Adrenal gland (tissue), 12 donors: ENCODE results near the gene HIVEP1. TPM values are rescaled to one million over a fixed set of nuclear protein-coding genes. Genes with fewer than 3 reads are reported as not detected.
"Not testable (repeated sequence)": the region's sequence is repeated elsewhere in the genome, so short reads cannot be mapped to it uniquely, and the experiment has no call there.

ENCODE experiments used
- DNase-seq, 7 donors: peaks; one replicate each; pipeline ENCODE4 v3.0.0-alpha.2; 2019 to 2020
- H3K27ac ChIP-seq, 5 donors: fragments of 200-600 bp; sonication (generic) in 4 of 5; 1 replicate in 3 of 5; 2 replicates in 2 of 5; pipeline versions ENCODE4 v1.5.1 to v1.8.0; 2016 to 2020; ENCODE audit warnings: mild to moderate bottlenecking in 1 of 5
- H3K27me3 ChIP-seq: fragments of 200-600 bp; 2 replicates; pipeline ENCODE4 v1.8.0; 2021
- H3K36me3 ChIP-seq, 2 donors: fragments of 200-600 bp; replicated peaks in 1 of 2; 1 replicate in 1 of 2; 2 replicates in 1 of 2; pipeline versions ENCODE4 v1.5.1 to v1.8.0; 2018 to 2022
- H3K4me1 ChIP-seq, 2 donors: fragments of 200-600 bp; replicated peaks in 1 of 2; 1 replicate in 1 of 2; 2 replicates in 1 of 2; pipeline versions ENCODE4 v1.5.1 to v1.8.0; 2018 to 2021
- H3K4me3 ChIP-seq, 4 donors: fragments of 200-600 bp; sonication (generic) in 3 of 4; one replicate each; pipeline ENCODE4 v1.5.1; 2016 to 2018
- H3K9me3 ChIP-seq, 3 donors: fragments of 200-600 bp; sonication (generic) in 1 of 3; replicated peaks in 1 of 3; 1 replicate in 2 of 3; 2 replicates in 1 of 3; pipeline versions ENCODE4 v1.5.1 to v1.8.0; 2016 to 2021
- CTCF ChIP-seq, 6 experiments: fragments of 450-650 bp in 4 of 6; fragments of 200-600 bp in 2 of 6; sonication (generic) in 1 of 6; IDR thresholded peaks; 1 replicate in 5 of 6; 2 replicates in 1 of 6; pipeline versions ENCODE4 v1.5.1 to v1.8.0; 2016 to 2021; ENCODE audit warnings: antibody characterized with exemption in 6 of 6, mild to moderate bottlenecking in 2 of 6, moderate library complexity in 1 of 6
- POLR2A ChIP-seq, 2 donors: fragments of 450-650 bp; IDR thresholded peaks; one replicate each; pipeline ENCODE4 v1.6.1; 2017; ENCODE audit warnings: antibody characterized with exemption in 2 of 2, mild to moderate bottlenecking in 2 of 2, moderate library complexity in 1 of 2
- WGBS, 4 donors: extraction: QIAGEN DNeasy Blood & Tissue Kit in 2 of 4; methylation state at CpG; one replicate each; pipeline versions ENCODE4 v1.1.5 to v1.1.7; 2013 to 2017; 5-methylcytosine and 5-hydroxymethylcytosine counted together
- intact Hi-C, 2 donors: fragments of 100-400 bp; cut with DNase I; formaldehyde crosslinking; loops; one replicate each; pipeline versions ENCODE4 v1.14.1 to v1.15.0; 2022 to 2023
- polyA plus RNA-seq, 3 donors: library from polyadenylated mRNA; stranded (reverse); fragments of 200-250 nt in 2 of 3; fragments of 350-450 nt in 1 of 3; fragmentation: Illumina TruSeq in 1 of 3; extraction: RNeasy Lipid Tissue Mini Kit (QIAGEN cat#74804) in 1 of 3; gene quantifications; one replicate each; pipeline ENCODE4 v1.2.3, GENCODE V29; 2013 to 2014
- total RNA-seq, 9 donors: library from RNA; depleted of rRNA in 4 of 9; stranded (reverse); fragments of >200 nt in 4 of 9; fragments of 120-200 nt in 1 of 9; fragmentation: NEBNext Ultra II Directional in 1 of 9; extraction: Animal tissue kit (Norgen Biotek cat#: 25700) in 1 of 9; gene quantifications; one replicate each; pipeline versions ENCODE4 v1.1.0 to v1.2.4, GENCODE V29; 2013 to 2023
- donor health status: healthy with polysubstance abuse.
- donor health status: Bipolar disorder and iron deficiency.
- donor health status: DM: yes; HTN: yes; CAD: no.
- donor health status: DM: no; HTN: no; CAD: no.
- donor health status: DM: no; HTN: no; CAD: no.
- donor health status: DM: yes; HTN: yes; CAD: no.

Gene HIVEP1
- total and polyA plus RNA-seq, 12 donors, result 3.6 to 22.3 (median 11.9) TPM

- intact Hi-C loops, result no loop called here
- no peak for TF ChIP-seq CTCF (IDR thresholded peaks at IDR 0.05)
- TF ChIP-seq POLR2A (IDR thresholded peaks at IDR 0.05), result no peak
These were observed 89.7 kb downstream of the HIVEP1 start for GRCh38 chr6:12101653-12102312.

GRCh38 chr6:12102350-12102749, 90.2 kb downstream of the HIVEP1 start:
- H3K36me3 ChIP-seq, result no peaks in the 10 kb centered on the region

More at GRCh38 chr6:12101653-12102312, 89.7 kb downstream of the HIVEP1 start:
- Histone ChIP-seq H3K27ac (no peak overlapping the region), H3K4me3 (no peak overlapping the region), H3K9me3 (no peaks in the 10 kb centered on the region), H3K4me1 (no peaks in the 10 kb centered on the region), H3K36me3 (no peaks in the 10 kb centered on the region), H3K27me3 (no peaks in the 10 kb centered on the region)
- no peak for DNase-seq

GRCh38 chr6:12103158-12103557, 91.0 kb downstream of the HIVEP1 start:
- Histone ChIP-seq H3K4me1 (no peaks in the 10 kb centered on the region), H3K27ac (no peak overlapping the region), H3K4me3 (no peak overlapping the region), H3K27me3 (no peaks in the 10 kb centered on the region), H3K9me3 (no peaks in the 10 kb centered on the region), H3K36me3 (no peaks in the 10 kb centered on the region)
- WGBS, 4 donors, result 83 to 85% (median 84%) methylated on average over 3 of the region's 3 CpGs
- no peak for DNase-seq
- intact Hi-C loops, result no loop called here
- no peak for TF ChIP-seq CTCF (IDR thresholded peaks at IDR 0.05)
- no peak for TF ChIP-seq POLR2A (IDR thresholded peaks at IDR 0.05)

More at GRCh38 chr6:12102350-12102749, 90.2 kb downstream of the HIVEP1 start:
- Histone ChIP-seq H3K9me3 (no peaks in the 10 kb centered on the region), H3K4me3 (no peak overlapping the region), H3K27ac (no peak overlapping the region), H3K27me3 (no peaks in the 10 kb centered on the region), H3K4me1 (no peaks in the 10 kb centered on the region)
- 89 to 99% (median 93%) methylated on average over 2 of the region's 2 CpGs for WGBS, 4 donors
- DNase-seq, result no peak
- intact Hi-C loops, result no loop called here
- TF ChIP-seq CTCF (IDR thresholded peaks at IDR 0.05) (no peak), POLR2A (IDR thresholded peaks at IDR 0.05) (no peak)

- WGBS, 4 donors, result 94 to 98% (median 97%) methylated on average over 2 of the region's 2 CpGs
- Histone ChIP-seq H3K9me3 (no peaks in the 10 kb centered on the region), H3K27ac (no peak overlapping the region), H3K36me3 (no peaks in the 10 kb centered on the region), H3K4me1 (no peaks in the 10 kb centered on the region), H3K4me3 (no peak overlapping the region), H3K27me3 (no peaks in the 10 kb centered on the region)
- DNase-seq, result no peak
- intact Hi-C loops, result no loop called here
- TF ChIP-seq POLR2A (IDR thresholded peaks at IDR 0.05) (no peak), CTCF (IDR thresholded peaks at IDR 0.05) (no peak)
These were observed 93.2 kb downstream of the HIVEP1 start for GRCh38 chr6:12105271-12105670.

GRCh38 chr6:12108376-12108775, 96.3 kb downstream of the HIVEP1 start:
- 95 to 97% methylated on average over 23 to 33 of the region's 33 CpGs; no CpG with 5 or more reads in 2 of the 4 donors for WGBS, 4 donors
- H3K27me3 ChIP-seq, H3K9me3 ChIP-seq, H3K36me3 ChIP-seq, H3K4me3 ChIP-seq, H3K27ac ChIP-seq, DNase-seq, intact Hi-C loops, H3K4me1 ChIP-seq: not testable (repeated sequence)
